Measurements from ENCODE around the gene JUND.

Gene JUND

GRCh38 chr19:18290302-18291018 is 9.0 kb upstream of the JUND start:
- peak; percentile 94 for DNase-seq (ENCODE audit: low read depth in 2 of 2)

DNA sequence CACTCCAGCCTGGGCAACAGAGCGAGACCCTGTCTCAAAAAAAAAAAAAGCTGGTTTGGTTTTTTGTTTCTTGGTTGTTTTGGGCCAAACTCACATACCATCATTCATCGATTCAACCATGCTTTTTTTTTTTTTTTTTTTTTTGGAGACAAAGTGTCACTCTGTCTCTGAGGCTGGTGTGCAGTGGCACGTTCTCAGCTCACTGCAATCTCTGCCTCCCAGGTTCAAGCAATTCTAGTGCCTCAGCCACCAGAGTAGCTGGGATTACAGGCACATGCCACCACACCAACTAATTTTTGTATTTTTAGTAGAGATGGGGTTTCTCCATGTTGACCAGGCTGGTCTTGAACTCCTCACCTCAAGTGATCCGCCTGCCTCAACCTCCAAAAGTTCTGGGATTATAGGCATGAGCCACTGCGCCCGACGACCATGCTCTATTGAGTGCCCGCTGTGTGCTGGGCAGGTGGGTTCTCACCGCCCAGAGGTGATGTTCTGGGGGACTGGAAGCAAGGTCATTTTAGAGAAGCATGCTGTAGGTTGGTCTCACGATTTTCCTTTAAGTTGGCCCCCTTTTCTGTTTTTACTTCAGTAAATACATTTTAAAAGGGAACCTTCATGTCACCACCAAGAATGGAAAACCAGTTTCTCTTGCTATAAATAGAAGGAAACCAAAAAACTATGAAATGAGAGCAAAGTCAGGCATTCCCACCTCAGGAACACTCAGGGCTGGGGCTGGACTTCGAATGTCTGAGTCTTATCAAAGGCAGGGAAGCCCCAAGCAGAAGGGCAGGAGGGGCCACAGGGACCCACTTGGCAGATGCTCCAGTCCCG is 8.3 kb upstream of the JUND start:
- no peak for DNase-seq (ENCODE audit: low read depth in 2 of 2)

GRCh38 chr19:18287836-18288772 is 6.7 kb upstream of the JUND start:
- DNase-seq (ENCODE audit: low read depth in 2 of 2): no peak

DNA sequence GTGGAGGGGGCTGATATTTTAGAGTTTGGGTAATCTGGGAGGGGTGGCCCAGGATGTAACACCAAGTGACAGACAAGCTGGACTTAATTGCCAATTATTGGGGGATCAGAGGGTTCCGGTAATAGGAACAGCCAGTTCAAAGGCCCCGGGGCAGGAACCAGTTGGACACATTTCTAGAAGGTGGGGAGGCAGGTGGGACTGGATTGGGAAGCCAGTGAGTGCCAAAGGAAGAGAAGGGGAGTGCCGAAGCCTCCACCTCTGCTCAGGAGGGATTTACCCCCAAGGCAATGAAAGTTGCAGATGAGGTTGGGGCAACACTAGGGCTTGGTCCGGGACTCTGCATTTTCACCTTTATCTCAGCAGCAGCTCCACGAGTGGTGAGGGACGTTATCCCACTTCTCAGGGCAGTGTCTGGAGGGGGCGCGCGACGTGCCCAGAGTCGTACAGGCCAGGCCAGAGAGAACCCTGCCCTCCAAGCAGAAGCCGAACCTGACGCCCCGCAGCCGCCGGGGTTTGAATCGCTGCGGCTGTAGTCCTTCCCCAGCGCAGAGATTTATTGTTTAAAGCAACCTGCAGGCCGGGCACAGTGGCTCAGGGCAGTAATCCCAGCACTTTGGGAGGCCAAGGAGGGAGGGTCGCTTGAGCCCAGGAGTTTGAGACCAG is 5.7 kb upstream of the JUND start:
- DNase-seq (ENCODE audit: low read depth in 2 of 2): no peak

DNA sequence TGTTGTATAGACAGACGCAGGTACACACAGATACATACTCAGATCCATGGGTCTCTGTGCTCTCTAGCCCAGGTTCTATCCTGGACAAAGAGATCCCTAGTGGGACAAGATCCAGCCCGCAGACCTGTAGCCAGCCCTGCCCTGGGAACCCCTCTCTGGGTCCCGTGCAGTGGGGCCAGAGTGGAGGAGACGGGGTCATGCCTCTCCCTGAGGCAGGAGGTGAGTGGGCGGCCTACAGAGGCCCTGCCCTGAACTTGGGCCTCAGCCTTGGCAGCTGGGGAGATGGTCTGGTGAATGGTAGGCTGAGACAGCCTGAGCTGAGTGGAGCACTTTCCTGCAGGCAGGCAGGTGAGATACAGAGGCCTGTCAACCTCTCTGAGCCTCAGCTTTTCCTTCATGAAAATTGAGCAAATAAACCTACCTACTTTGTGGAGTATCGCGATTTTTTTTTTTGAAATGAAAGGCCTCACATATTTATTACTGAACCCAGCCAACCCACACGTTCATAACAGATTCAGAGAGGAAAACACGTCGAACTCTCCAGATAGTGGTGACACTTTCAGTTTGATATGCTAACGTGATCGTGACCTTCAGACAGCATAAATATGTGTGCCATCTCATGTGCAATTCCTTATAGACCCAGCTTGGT is 3.4 kb upstream of the JUND start:
- peak in 1 of 2 donors; percentile 52 for DNase-seq (ENCODE audit: low read depth in 2 of 2)

DNA sequence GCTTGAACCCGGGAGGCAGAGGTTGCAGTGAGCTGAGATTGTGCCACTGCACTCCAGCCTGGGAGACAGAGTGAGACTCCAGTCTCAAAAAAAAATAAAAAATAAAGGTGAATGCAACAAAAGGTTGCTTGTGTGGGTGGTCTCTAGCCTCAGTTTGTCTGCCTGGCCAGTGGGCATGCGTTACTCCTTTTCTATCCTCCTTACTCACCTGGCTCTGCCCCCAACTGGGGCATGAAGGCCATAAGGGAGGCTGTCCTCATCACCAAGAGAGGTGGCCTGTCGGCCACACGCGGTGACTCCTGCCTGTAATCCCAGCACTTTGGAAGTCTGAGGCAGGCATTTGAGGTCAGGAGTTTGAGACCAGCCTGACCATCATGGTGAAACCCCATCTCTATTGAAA is 1.9 kb upstream of the JUND start:
- DNase-seq (ENCODE audit: low read depth in 2 of 2): no peak

GRCh38 chr19:18282788-18283141 is 1.3 kb upstream of the JUND start:
- no peak for DNase-seq (ENCODE audit: low read depth in 2 of 2)

DNA sequence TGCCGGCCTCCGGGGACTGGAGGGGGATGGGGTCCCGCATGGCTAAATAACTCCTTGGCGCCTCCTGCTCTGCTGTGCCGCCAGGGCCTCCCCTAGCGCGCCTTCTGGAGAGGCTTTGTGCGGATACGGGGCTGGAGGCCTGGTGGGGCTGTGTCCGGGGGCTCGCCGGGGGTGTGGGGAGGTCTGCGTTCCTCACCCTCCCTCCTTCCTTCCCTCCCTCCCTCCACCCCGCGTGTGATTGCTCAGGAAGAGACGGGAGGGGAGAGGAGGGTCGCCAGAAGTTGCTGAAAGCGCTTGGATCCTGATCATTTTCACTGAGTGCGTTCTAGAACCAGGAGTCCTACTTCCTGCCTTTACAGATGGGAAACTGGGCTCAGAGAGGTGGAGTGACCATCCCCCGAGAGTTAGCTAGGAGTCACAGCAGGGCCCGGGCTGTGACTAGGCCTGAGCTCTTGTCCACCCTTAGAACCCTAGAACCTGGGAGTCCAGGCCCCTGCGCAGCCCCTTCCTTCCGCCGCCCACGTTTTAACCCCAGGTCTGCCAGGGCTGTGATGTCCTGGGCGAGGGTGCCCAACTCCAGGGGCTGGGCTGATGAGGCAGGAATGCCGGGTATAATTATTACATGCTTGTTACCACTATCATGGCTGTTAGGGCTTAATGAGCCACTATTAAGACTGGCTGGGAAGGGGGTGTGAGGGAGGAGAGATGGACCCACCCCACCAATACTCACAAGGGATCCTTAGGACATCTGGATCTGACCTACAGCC is 782 bp upstream of the JUND start:
- DNase-seq (ENCODE audit: low read depth in 2 of 2): no peak

DNA sequence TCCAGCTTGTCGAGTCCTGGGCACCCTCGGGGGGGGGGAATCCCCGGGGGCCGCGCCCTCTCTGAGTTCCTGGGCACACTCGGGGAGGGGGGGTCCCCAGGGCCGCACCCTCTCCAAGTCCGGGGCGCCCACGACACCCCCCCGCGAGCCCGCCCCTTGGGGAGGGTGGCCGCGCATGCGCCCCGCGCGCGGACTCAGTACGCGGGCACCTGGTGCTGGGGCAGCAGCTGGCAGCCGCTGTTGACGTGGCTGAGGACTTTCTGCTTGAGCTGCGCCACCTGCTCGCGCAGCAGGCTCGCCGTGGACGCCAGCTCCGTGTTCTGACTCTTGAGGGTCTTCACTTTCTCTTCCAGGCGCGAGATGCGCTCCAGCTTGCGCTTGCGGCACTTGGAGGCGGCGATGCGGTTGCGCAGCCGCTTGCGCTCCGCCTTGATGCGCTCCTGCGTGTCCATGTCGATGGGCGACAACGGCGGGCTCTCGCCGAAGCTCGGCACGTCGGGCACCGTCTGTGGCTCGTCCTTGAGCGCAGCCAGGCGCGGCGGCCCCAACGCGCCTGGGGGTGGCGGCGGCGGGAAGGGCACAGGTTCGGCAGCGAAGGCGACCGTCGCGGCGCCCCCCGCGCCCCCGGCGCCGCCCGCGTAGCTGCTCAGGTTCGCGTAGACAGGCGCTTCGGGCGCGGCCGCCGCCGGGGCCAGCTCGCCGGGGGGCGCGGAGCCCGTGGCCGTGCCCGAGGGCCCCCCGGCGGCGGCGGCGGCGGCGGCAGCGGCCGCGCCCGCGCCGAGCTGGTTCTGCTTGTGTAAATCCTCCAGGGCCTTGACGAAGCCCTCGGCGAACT is 958 bp downstream of the JUND start:
- DNase-seq (ENCODE audit: low read depth in 2 of 2): peak in 1 of 2 donors; percentile 56

- peak; percentile 86 to 88 for DNase-seq (ENCODE audit: low read depth in 2 of 2)
Measured at GRCh38 chr19:18279516-18280246, 1.7 kb downstream of the JUND start.

DNA sequence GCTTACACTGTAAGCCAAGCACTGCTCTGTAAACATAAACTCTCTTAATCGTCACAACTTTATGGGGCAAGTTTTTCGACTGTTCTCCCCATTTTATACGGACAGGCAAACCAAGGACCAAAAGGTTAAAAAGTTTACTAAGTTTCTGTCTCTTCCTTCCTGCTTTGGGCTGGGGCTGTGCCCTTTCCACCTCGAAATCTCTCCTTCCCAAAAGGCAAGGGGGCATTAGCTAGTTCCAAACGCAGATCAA is 2.2 kb downstream of the JUND start:
- no peak for DNase-seq (ENCODE audit: low read depth in 2 of 2)

DNA sequence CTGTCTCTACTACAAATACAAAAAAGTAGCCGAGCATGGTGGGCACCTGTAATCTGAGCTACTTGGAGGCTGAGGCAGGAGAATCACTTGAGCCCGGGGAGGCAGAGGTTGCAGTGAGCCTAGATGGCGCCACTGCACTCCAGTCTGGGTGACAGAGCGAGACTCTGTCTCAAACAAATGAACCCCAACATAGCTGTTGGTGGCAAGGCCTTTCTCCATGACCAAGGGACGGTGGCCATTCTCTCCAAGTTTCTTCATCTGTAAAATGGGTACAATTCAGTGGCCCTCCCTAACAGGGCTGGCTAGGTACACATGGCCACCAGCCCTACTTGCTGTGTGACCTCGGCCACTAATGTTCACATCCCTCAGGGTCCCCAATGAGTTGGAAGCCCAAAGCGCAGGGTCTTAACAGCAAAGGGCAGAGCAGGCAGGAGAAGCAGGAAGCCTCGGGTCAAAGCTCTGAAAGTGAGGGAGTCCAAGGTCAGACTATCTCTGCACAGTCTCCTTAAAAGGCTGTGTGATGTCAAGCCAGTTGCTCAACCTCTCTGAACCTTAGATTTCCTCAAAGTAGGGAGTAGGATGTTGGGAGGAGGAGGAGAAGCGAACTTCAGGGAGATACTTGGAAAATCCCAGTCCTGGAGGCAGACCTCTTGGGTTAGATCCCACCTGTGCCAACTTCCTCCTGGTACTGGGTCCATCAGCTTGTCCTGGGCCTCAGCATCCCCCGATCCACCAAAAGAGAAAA is 2.7 kb downstream of the JUND start:
- DNase-seq (ENCODE audit: low read depth in 2 of 2): no peak

DNA sequence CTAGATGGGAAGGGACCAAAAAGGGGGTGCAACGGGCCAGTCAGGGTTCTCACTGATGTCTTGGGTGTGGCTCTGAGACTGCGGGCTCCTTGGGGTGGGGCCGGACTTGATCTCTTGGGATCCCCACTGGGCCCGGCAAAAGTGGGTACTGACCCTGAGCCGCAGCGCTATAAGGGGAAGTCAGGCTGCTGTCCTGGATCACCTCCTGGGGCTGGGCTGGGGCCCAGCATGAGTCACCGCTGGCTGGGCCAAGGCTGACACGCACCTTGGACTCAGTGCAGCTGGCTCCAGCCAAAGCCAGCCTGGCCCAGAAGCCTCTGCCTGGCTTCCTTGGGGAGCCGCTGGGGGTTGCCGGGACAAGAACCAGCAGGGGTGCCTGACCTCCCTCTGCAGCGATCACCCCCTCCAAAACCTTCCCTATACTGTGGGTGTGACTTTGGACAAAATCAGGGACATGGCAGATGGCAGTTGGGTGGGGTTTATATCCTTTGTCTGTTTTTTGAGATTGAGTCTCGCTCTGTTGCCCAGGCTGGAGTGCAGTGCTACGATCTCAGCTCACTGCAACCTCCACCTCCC is 6.6 kb downstream of the JUND start:
- no peak for DNase-seq (ENCODE audit: low read depth in 2 of 2)

- DNase-seq (ENCODE audit: low read depth in 2 of 2): no peak
Measured at GRCh38 chr19:18274219-18274780, 7.1 kb downstream of the JUND start, which contains the start of gene IQCN. Gene IQCN (minus strand): TSS chr19:18274452. CDS start chr19:18269478, 4,974 bp downstream.

DNA sequence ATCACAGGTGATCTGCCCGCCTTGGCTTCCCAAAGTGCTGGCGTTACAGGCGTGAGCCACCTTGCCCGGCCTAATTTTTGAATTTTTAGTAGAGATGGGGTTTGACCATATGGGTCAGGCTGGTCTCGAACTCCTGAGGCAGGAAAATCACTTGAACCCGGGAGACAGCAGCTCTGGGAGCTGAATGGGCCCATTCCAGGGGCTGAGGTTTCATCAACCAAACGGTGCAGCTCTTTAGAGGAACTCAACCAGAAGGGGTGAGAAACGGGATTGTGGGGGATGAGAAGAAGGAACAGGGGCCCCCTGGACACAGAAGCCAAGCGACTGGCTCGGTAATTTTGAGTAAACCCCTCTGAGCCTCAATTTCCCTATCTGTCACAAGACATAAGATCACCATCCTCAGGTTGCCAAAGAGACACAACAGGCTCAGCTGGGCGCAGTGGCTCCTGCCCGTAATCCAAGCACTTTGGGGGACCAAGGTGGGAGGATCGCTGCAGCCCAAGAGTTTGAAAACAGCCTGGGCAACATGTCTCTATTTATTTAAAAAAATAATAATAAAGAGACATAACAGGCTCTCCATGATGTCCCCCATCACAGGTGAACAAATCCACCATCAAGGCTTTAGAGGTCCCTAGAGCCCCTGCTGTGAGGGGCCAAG is 7.7 kb downstream of the JUND start:
- no peak for DNase-seq (ENCODE audit: low read depth in 2 of 2)

DNA sequence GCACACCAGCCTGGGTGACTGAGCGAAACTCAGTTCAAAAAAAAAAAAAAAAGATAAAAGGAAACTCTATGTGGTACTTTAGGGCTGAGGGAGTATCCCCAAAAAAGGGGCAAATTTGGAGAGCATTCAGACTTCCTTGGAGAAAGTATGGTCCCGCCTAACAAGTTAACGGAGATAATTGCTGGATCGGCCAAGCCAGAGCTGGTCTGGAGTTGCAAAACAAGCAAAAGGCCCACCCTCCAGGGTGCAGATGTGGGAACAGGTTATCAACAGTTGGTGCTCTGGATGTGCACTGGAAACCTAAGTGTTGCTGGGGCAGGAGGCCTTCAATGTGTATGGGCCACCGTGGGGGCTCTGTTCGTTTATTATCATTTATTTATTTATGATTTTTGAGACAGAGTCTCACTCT is 10.0 kb downstream of the JUND start:
- DNase-seq (ENCODE audit: low read depth in 2 of 2): no peak

DNA sequence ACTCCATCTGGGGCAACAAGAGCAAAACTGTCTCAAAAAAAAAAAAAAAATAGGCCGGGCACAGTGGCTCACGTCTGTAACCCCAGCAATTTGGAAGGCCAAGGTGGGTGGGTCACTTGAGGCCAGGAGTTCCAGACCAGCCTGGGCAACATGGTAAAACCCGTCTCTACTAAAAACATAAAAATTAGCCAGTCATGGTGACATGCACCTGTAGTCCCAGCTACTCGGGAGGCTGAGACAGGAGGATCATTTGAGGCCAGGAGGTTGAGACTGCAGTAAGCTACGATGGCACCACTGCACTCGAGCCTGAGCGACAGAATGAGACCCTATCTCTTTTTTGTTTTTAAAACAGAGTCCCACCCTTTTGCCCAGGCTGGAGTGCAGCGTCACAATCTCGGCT is 11.1 kb downstream of the JUND start:
- no peak for DNase-seq (ENCODE audit: low read depth in 2 of 2)
